ENCODE results near the gene SWT1.

SWT1 gene

GRCh38 chr1:185314411-185314810 lies 157.4 kb downstream of the SWT1 start:
- no peaks in the 10 kb centered on the region for H3K9me3 Mint-ChIP-seq
- TF ChIP-seq CTCF (IDR thresholded peaks at IDR 0.05; ENCODE audit: unreplicated experiment in 3 of 3): no peak
- H3K4me3 Mint-ChIP-seq: peak overlapping the region; percentile 94 to 99 (median 94)
- peak overlapping the region; percentile 30 to 74 (median 73) for H3K27ac Mint-ChIP-seq
- peaks cover 17% of the 10 kb centered on the region for H3K36me3 Mint-ChIP-seq (ENCODE audit: low read depth)
- peaks cover 58% of the 10 kb centered on the region for H3K4me1 Mint-ChIP-seq
- H3K27me3 Mint-ChIP-seq (ENCODE audit: low read depth): no peaks in the 10 kb centered on the region

- Mint-ChIP-seq H3K27me3 (ENCODE audit: low read depth) (no peaks in the 10 kb centered on the region), H3K27ac (peak overlapping the region; percentile 96 to 99 (median 96)), H3K4me3 (peak overlapping the region; percentile 94 to 99 (median 94)), H3K4me1 (peaks cover 58% of the 10 kb centered on the region), H3K9me3 (no peaks in the 10 kb centered on the region), H3K36me3 (ENCODE audit: low read depth) (peaks cover 11% of the 10 kb centered on the region)
- TF ChIP-seq CTCF (IDR thresholded peaks at IDR 0.05; ENCODE audit: unreplicated experiment in 3 of 3): no peak
These were observed 158.6 kb downstream of the SWT1 start for GRCh38 chr1:185315445-185316071.

GRCh38 chr1:185316163-185317033 lies 159.4 kb downstream of the SWT1 start:
- peak in 1 of 3 experiments; percentile 11 for TF ChIP-seq CTCF (IDR thresholded peaks at IDR 0.05; ENCODE audit: unreplicated experiment in 3 of 3)
- Mint-ChIP-seq H3K27me3 (ENCODE audit: low read depth) (no peaks in the 10 kb centered on the region), H3K9me3 (no peaks in the 10 kb centered on the region), H3K36me3 (ENCODE audit: low read depth) (peaks cover 7% of the 10 kb centered on the region), H3K4me1 (peaks cover 58% of the 10 kb centered on the region), H3K4me3 (peak overlapping the region; percentile 94 to 99 (median 94)), H3K27ac (peak overlapping the region; percentile 96 to 99 (median 96))

GRCh38 chr1:185317034-185317885 lies 160.3 kb downstream of the SWT1 start, which contains the start of gene IVNS1ABP:
TSS of gene IVNS1ABP (minus strand) at chr1:185317243. CDS start at chr1:185309493, 7,750 bp downstream.
- H3K4me1 Mint-ChIP-seq: peaks cover 51% of the 10 kb centered on the region
- peak within 1 kb of the TSS; percentile 94 to 99 (median 94) for H3K4me3 Mint-ChIP-seq
- no peaks in the 10 kb centered on the region for H3K9me3 Mint-ChIP-seq
- no peaks in the 10 kb centered on the region for H3K27me3 Mint-ChIP-seq (ENCODE audit: low read depth)
- TF ChIP-seq CTCF (IDR thresholded peaks at IDR 0.05; ENCODE audit: unreplicated experiment in 3 of 3): no peak
- H3K36me3 Mint-ChIP-seq (ENCODE audit: low read depth): peaks cover under 1% of the 10 kb centered on the region
- H3K27ac Mint-ChIP-seq: peak within 1 kb of the TSS; percentile 96 to 99 (median 96)

- TF ChIP-seq CTCF (IDR thresholded peaks at IDR 0.05; ENCODE audit: unreplicated experiment in 3 of 3): no peak
- Mint-ChIP-seq H3K27me3 (ENCODE audit: low read depth) (no peaks in the 10 kb centered on the region), H3K36me3 (ENCODE audit: low read depth) (no peaks in the 10 kb centered on the region), H3K4me3 (peak overlapping the region; percentile 94 to 99 (median 94)), H3K9me3 (no peaks in the 10 kb centered on the region), H3K27ac (peak overlapping the region; percentile 96 to 99 (median 96)), H3K4me1 (peaks cover 44% of the 10 kb centered on the region)
These were observed 160.9 kb downstream of the SWT1 start for GRCh38 chr1:185317886-185318310.

Measured in nephron (organoid).